RWPE1 (cell line): ENCODE data around the gene TMEM125.

Experiments used
- CTCF ChIA-PET: fragments of 350-600 bp; sonication (Branson Sonifier 250); formaldehyde crosslinking; extraction: SDS; loops from one replicate; lab custom pipeline; 2021; lab: Yijun Ruan, JAX
- POLR2A ChIA-PET: fragments of 400-600 bp; formaldehyde crosslinking; extraction: SDS; loops from one replicate; lab custom pipeline; 2020; ENCODE audit warnings: antibody characterized with exemption; ENCODE audit not compliant: low non-redundant PET; lab: Yijun Ruan, JAX
- DNase-seq: peaks from one replicate; pipeline ENCODE4 v3.0.0; 2012; ENCODE audit warnings: low spot score
- H3K27ac ChIP-seq: fragments of 450-650 bp; 2 replicates; pipeline ENCODE4 v1.5.1; 2017
- CTCF ChIP-seq: fragments of 450-650 bp; conservative IDR thresholded peaks from 2 replicates; pipeline ENCODE4 v1.5.1; 2017; ENCODE audit warnings: low read depth, mild to moderate bottlenecking

The TMEM125 gene

GRCh38 chr1:43235451-43236121 is 34.2 kb upstream of the TMEM125 start:
- TF ChIP-seq CTCF, result no peak
- no peak for DNase-seq
- ChIA-PET POLR2A (no interaction called here), CTCF (no interaction called here)
- H3K27ac ChIP-seq, result no peak overlapping the region

GRCh38 chr1:43237121-43237520 is 32.7 kb upstream of the TMEM125 start:
- DNase-seq, result no peak
- ChIA-PET POLR2A (no interaction called here), CTCF (interaction anchor here (1.3 kb wide), 1 partner anchor 121 kb away, joined by 5 read pairs; no protein-coding TSS in a partner anchor)
- no peak overlapping the region for H3K27ac ChIP-seq
- TF ChIP-seq CTCF, result no peak

- ChIA-PET POLR2A (no interaction called here), CTCF (interaction anchor here (0.7 kb wide), 1 partner anchor 150 kb away, joined by 4 read pairs; no protein-coding TSS in a partner anchor)
- no peak overlapping the region for H3K27ac ChIP-seq
- DNase-seq, result peak; percentile 62
- TF ChIP-seq CTCF, result no peak; the same call in 1 of the 2 replicates
Measured at GRCh38 chr1:43238085-43238484, 31.7 kb upstream of the TMEM125 start.

- ChIA-PET CTCF (interaction anchor here (0.6 to 0.8 kb wide), 4 partner anchors 29 to 175 kb away, joined by 3 to 5 read pairs (median 3); no protein-coding TSS in a partner anchor), POLR2A (interaction anchor here (0.9 kb wide), 1 partner anchor 119 kb away, joined by 3 read pairs; no protein-coding TSS in a partner anchor)
- no peak for TF ChIP-seq CTCF
- no peak overlapping the region for H3K27ac ChIP-seq
- DNase-seq, result no peak
Measured at GRCh38 chr1:43238991-43239469, 30.8 kb upstream of the TMEM125 start.

GRCh38 chr1:43239484-43239883 is 30.3 kb upstream of the TMEM125 start:
- no peak overlapping the region for H3K27ac ChIP-seq
- CTCF ChIA-PET, result interaction anchor here (0.7 to 0.8 kb wide), 3 partner anchors 28 to 175 kb away, joined by 3 to 5 read pairs (median 3); no protein-coding TSS in a partner anchor
- DNase-seq, result no peak

More at GRCh38 chr1:43239484-43239883, 30.3 kb upstream of the TMEM125 start:
- POLR2A ChIA-PET, result interaction anchor here (0.9 kb wide), 1 partner anchor 119 kb away, joined by 3 read pairs; no protein-coding TSS in a partner anchor
- no peak for TF ChIP-seq CTCF
